ENCODE data around the gene SLC25A53. TPM values are rescaled to one million over a fixed set of nuclear protein-coding genes. Genes with fewer than 3 reads are reported as not detected.

SLC25A53 gene
- total and polyA plus RNA-seq, 10 of the 15 experiments (the other 5 are each of a cell fraction or from before 2014, with no cell fraction given): 4.1 to 11.4 (median 7.6) TPM

DNA sequence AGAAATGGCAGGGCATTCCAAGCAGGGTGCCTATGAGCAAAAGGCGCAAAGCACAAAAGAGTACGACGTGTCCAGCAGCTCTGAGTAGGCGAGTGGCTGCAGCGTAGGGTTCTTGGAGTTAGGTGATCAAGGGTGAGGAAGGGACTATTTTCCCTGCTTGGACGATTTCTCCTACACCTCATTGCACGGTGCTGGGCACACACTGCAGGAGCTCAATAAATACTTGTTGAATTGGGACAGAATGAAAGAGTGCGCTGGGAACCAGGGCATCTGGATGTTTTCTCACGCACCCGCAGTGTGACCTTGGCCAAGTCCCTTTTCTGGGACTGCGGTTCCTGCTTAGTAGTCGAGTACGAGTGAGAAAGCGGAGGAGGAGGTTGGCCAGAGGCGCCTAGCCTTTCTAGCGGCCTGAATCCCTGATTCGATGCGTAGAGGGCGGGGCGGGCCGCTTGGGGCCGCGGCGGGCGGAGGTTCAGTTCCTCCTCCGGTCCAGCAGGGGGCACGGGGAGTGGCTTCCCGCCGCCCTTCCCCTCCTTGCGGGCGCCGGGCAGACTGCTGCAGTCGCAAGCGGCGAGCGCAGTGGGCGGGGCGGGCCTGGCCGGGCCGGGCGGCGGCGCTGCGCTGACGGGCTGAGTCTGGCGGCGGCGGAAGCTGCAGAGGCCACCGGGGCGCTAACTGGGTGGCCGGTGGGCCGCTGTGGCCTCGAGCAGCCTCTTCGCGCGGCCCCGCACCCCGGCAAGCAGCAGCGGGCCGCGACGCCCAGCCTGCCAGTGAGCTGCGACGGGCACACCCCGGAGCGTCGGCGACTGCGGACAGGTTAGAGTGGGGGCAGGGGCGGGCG is 9.3 kb upstream of the SLC25A53 start, which contains the start of gene FAM199X (continued):
- TF ChIP-seq, protein P1, sequence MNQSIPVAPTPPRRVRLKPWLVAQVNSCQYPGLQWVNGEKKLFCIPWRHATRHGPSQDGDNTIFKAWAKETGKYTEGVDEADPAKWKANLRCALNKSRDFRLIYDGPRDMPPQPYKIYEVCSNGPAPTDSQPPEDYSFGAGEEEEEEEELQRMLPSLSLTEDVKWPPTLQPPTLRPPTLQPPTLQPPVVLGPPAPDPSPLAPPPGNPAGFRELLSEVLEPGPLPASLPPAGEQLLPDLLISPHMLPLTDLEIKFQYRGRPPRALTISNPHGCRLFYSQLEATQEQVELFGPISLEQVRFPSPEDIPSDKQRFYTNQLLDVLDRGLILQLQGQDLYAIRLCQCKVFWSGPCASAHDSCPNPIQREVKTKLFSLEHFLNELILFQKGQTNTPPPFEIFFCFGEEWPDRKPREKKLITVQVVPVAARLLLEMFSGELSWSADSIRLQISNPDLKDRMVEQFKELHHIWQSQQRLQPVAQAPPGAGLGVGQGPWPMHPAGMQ (IDR thresholded peaks at IDR 0.05; ENCODE audit: borderline replicate concordance): no peak
- TF ChIP-seq SUPT20H (IDR thresholded peaks at IDR 0.05; ENCODE audit: borderline replicate concordance, control insufficient read depth, low read depth, low read length) (no peak), CBX3 (IDR thresholded peaks at IDR 0.05; ENCODE audit: borderline replicate concordance, low read depth) (no peak), PRDM15 (CRISPR knock-in tag; IDR thresholded peaks at IDR 0.05) (no peak), NRF1 (conservative IDR thresholded peaks at IDR 0.05; ENCODE audit: low read depth, low read length) (no peak), TBL1XR1 (IDR thresholded peaks at IDR 0.05; ENCODE audit: low read depth, low read length) (no peak), FOS (IDR thresholded peaks at IDR 0.05; ENCODE audit: borderline replicate concordance, extremely low read depth, insufficient read length) (no peak)
- TF ChIP-seq, protein P2, sequence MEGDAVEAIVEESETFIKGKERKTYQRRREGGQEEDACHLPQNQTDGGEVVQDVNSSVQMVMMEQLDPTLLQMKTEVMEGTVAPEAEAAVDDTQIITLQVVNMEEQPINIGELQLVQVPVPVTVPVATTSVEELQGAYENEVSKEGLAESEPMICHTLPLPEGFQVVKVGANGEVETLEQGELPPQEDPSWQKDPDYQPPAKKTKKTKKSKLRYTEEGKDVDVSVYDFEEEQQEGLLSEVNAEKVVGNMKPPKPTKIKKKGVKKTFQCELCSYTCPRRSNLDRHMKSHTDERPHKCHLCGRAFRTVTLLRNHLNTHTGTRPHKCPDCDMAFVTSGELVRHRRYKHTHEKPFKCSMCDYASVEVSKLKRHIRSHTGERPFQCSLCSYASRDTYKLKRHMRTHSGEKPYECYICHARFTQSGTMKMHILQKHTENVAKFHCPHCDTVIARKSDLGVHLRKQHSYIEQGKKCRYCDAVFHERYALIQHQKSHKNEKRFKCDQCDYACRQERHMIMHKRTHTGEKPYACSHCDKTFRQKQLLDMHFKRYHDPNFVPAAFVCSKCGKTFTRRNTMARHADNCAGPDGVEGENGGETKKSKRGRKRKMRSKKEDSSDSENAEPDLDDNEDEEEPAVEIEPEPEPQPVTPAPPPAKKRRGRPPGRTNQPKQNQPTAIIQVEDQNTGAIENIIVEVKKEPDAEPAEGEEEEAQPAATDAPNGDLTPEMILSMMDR (IDR thresholded peaks at IDR 0.05 in 2 of 3, conservative IDR thresholded peaks at IDR 0.05 in 1 of 3; ENCODE audit: control insufficient read depth in 2 of 3, extremely low read depth in 1 of 3, insufficient read depth in 1 of 3, low read depth in 3 of 3, low read length in 3 of 3): peak; percentile 48 to 62 (median 53)
- TF ChIP-seq, protein P3, sequence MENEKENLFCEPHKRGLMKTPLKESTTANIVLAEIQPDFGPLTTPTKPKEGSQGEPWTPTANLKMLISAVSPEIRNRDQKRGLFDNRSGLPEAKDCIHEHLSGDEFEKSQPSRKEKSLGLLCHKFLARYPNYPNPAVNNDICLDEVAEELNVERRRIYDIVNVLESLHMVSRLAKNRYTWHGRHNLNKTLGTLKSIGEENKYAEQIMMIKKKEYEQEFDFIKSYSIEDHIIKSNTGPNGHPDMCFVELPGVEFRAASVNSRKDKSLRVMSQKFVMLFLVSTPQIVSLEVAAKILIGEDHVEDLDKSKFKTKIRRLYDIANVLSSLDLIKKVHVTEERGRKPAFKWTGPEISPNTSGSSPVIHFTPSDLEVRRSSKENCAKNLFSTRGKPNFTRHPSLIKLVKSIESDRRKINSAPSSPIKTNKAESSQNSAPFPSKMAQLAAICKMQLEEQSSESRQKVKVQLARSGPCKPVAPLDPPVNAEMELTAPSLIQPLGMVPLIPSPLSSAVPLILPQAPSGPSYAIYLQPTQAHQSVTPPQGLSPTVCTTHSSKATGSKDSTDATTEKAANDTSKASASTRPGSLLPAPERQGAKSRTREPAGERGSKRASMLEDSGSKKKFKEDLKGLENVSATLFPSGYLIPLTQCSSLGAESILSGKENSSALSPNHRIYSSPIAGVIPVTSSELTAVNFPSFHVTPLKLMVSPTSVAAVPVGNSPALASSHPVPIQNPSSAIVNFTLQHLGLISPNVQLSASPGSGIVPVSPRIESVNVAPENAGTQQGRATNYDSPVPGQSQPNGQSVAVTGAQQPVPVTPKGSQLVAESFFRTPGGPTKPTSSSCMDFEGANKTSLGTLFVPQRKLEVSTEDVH (IDR thresholded peaks at IDR 0.05; ENCODE audit: low read depth, partially characterized antibody): no peak
- TF ChIP-seq, protein P4, sequence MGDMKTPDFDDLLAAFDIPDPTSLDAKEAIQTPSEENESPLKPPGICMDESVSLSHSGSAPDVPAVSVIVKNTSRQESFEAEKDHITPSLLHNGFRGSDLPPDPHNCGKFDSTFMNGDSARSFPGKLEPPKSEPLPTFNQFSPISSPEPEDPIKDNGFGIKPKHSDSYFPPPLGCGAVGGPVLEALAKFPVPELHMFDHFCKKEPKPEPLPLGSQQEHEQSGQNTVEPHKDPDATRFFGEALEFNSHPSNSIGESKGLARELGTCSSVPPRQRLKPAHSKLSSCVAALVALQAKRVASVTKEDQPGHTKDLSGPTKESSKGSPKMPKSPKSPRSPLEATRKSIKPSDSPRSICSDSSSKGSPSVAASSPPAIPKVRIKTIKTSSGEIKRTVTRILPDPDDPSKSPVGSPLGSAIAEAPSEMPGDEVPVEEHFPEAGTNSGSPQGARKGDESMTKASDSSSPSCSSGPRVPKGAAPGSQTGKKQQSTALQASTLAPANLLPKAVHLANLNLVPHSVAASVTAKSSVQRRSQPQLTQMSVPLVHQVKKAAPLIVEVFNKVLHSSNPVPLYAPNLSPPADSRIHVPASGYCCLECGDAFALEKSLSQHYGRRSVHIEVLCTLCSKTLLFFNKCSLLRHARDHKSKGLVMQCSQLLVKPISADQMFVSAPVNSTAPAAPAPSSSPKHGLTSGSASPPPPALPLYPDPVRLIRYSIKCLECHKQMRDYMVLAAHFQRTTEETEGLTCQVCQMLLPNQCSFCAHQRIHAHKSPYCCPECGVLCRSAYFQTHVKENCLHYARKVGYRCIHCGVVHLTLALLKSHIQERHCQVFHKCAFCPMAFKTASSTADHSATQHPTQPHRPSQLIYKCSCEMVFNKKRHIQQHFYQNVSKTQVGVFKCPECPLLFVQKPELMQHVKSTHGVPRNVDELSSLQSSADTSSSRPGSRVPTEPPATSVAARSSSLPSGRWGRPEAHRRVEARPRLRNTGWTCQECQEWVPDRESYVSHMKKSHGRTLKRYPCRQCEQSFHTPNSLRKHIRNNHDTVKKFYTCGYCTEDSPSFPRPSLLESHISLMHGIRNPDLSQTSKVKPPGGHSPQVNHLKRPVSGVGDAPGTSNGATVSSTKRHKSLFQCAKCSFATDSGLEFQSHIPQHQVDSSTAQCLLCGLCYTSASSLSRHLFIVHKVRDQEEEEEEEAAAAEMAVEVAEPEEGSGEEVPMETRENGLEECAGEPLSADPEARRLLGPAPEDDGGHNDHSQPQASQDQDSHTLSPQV (IDR thresholded peaks at IDR 0.05): no peak

All from GM12878 (cell line).